H9 (cell line): ENCODE measurements around the gene SLC39A1. TPM values are rescaled to one million over a fixed set of nuclear protein-coding genes. Genes with fewer than 3 reads are reported as not detected.
A peak's percentile ranks its signal among the peaks of the same experiment; 100 is the strongest.

Source experiments
- DNase-seq: peaks from one replicate; pipeline ENCODE4 v3.0.0-alpha.2; 2017
- H2AFZ ChIP-seq: one replicate; pipeline ENCODE4 v1.6.1; 2013; ENCODE audit warnings: mild to moderate bottlenecking, low read length, control low read depth, moderate library complexity
- H2AK5ac ChIP-seq: 2 replicates; pipeline ENCODE4 v1.6.1; 2013; ENCODE audit warnings: low read length, control low read depth, mixed read lengths; ENCODE audit not compliant: insufficient read length
- H2BK120ac ChIP-seq: one replicate; pipeline ENCODE4 v1.6.1; 2013; ENCODE audit warnings: low read depth, mild to moderate bottlenecking, low read length, control low read depth, inconsistent platforms; ENCODE audit not compliant: poor library complexity, severe bottlenecking
- H2BK12ac ChIP-seq: 2 replicates; pipeline ENCODE4 v1.6.1; 2013; ENCODE audit warnings: low read length, control low read depth, mixed read lengths, low read depth; ENCODE audit not compliant: insufficient read length
- H2BK15ac ChIP-seq: 2 replicates; pipeline ENCODE4 v1.6.1; 2013; ENCODE audit warnings: low read depth, low read length, control low read depth
- H2BK20ac ChIP-seq: one replicate; pipeline ENCODE4 v1.6.1; 2013; ENCODE audit warnings: low read depth, mild to moderate bottlenecking, low read length, control low read depth, inconsistent platforms; ENCODE audit not compliant: poor library complexity, severe bottlenecking
- H2BK5ac ChIP-seq: 2 replicates; pipeline ENCODE4 v1.6.1; 2013; ENCODE audit warnings: low read length, control low read depth, mixed read lengths; ENCODE audit not compliant: insufficient read length
- H3K14ac ChIP-seq: 2 replicates; pipeline ENCODE4 v1.6.1; 2013; ENCODE audit warnings: low read length, control low read depth; ENCODE audit not compliant: insufficient read depth
- H3K18ac ChIP-seq: 2 replicates; pipeline ENCODE4 v1.6.1; 2013; ENCODE audit warnings: low read depth, mild to moderate bottlenecking, mixed read lengths, low read length, control low read depth; ENCODE audit not compliant: insufficient read length
- H3K23ac ChIP-seq: 2 replicates; pipeline ENCODE4 v1.6.1; 2013; ENCODE audit warnings: low read length, control low read depth, mixed read lengths, low read depth; ENCODE audit not compliant: insufficient read length
- H3K23me2 ChIP-seq: 2 replicates; pipeline ENCODE4 v1.6.1; 2013; ENCODE audit warnings: low read depth, mild to moderate bottlenecking, mixed read lengths, low read length, control low read depth; ENCODE audit not compliant: insufficient read length, poor library complexity, severe bottlenecking
- H3K27ac ChIP-seq: 2 replicates; pipeline ENCODE4 v1.5.1; 2013; ENCODE audit warnings: low read length, control low read depth, mixed read lengths, low read depth; ENCODE audit not compliant: insufficient read length
- H3K27me3 ChIP-seq: 2 replicates; pipeline ENCODE4 v1.6.1; 2013; ENCODE audit warnings: low read length, control low read depth, inconsistent platforms; ENCODE audit not compliant: insufficient read depth
- H3K4ac ChIP-seq: 2 replicates; pipeline ENCODE4 v1.6.1; 2013; ENCODE audit warnings: low read depth, mild to moderate bottlenecking, control low read depth, inconsistent platforms, low read length, moderate library complexity
- H3K4me1 ChIP-seq: 2 replicates; pipeline ENCODE4 v1.6.1; 2013; ENCODE audit warnings: low read length, control low read depth, inconsistent platforms; ENCODE audit not compliant: insufficient read depth
- H3K4me2 ChIP-seq: 2 replicates; pipeline ENCODE4 v1.6.1; 2013; ENCODE audit warnings: low read length, control low read depth, mixed read lengths; ENCODE audit not compliant: insufficient read length, insufficient read depth
- H3K56ac ChIP-seq: 2 replicates; pipeline ENCODE4 v1.6.1; 2013; ENCODE audit warnings: low read depth, mild to moderate bottlenecking, mixed read lengths, low read length, control low read depth; ENCODE audit not compliant: insufficient read length
- H3K79me1 ChIP-seq: 2 replicates; pipeline ENCODE4 v1.6.1; 2013; ENCODE audit warnings: low read depth, mild to moderate bottlenecking, moderate library complexity, low read length, control low read depth, inconsistent platforms; ENCODE audit not compliant: insufficient read depth, poor library complexity, severe bottlenecking
- H3K79me2 ChIP-seq: 2 replicates; pipeline ENCODE4 v1.6.1; 2013; ENCODE audit warnings: low read length, control low read depth, inconsistent platforms; ENCODE audit not compliant: insufficient read depth
- H3K9ac ChIP-seq: 2 replicates; pipeline ENCODE4 v1.6.1; 2013; ENCODE audit warnings: low read length, control low read depth, mixed read lengths; ENCODE audit not compliant: insufficient read length; ENCODE audit errors: extremely low read depth
- H3K9me3 ChIP-seq: one replicate; pipeline ENCODE4 v1.6.1; 2013; ENCODE audit warnings: low read depth, low read length, inconsistent platforms; ENCODE audit not compliant: control insufficient read depth
- H3T11ph ChIP-seq: one replicate; pipeline ENCODE4 v1.6.1; 2013; ENCODE audit warnings: mild to moderate bottlenecking, low read length, control low read depth, inconsistent platforms
- H4K20me1 ChIP-seq: one replicate; pipeline ENCODE4 v1.6.1; 2013; ENCODE audit not compliant: control insufficient read depth, insufficient read length, insufficient read depth
- H4K5ac ChIP-seq: 2 replicates; pipeline ENCODE4 v1.6.1; 2013; ENCODE audit warnings: low read depth, mild to moderate bottlenecking, mixed read lengths, low read length, control low read depth; ENCODE audit not compliant: insufficient read length
- H4K8ac ChIP-seq: replicated peaks from 2 replicates; pipeline ENCODE4 v1.6.1; 2013; ENCODE audit warnings: low read length, control low read depth, mixed read lengths, low read depth; ENCODE audit not compliant: insufficient read length
- H4K91ac ChIP-seq: 2 replicates; pipeline ENCODE4 v1.6.1; 2013; ENCODE audit warnings: low read depth, mild to moderate bottlenecking, moderate library complexity, mixed read lengths, low read length, control low read depth; ENCODE audit not compliant: insufficient read length
- H3K27ac Mint-ChIP-seq, 3 experiments: 2 replicates in 2 of 3; 3 replicates in 1 of 3; pipeline ENCODE4 v1.8.0; 2020 to 2021; ENCODE audit warnings: mixed read lengths in 3 of 3, mild to moderate bottlenecking in 1 of 3, moderate library complexity in 1 of 3
- H3K27me3 Mint-ChIP-seq: 2 replicates; pipeline ENCODE4 v1.8.0; 2021; ENCODE audit warnings: low read depth, mild to moderate bottlenecking, moderate library complexity, mixed read lengths
- H3K36me3 Mint-ChIP-seq, 3 experiments: 2 replicates in 2 of 3; 3 replicates in 1 of 3; pipeline ENCODE4 v1.8.0; 2020 to 2021; ENCODE audit warnings: low read depth in 3 of 3, mixed read lengths in 3 of 3; ENCODE audit not compliant: insufficient read depth in 1 of 3
- H3K4me1 Mint-ChIP-seq, 2 experiments: 2 replicates each; pipeline ENCODE4 v1.8.0; 2020; ENCODE audit warnings: mixed read lengths in 2 of 2
- H3K4me3 Mint-ChIP-seq, 2 experiments: 2 replicates in 1 of 2; 3 replicates in 1 of 2; pipeline ENCODE4 v1.8.0; 2020 to 2021; ENCODE audit warnings: mild to moderate bottlenecking in 2 of 2, mixed read lengths in 2 of 2, moderate library complexity in 1 of 2
- H3K9me3 Mint-ChIP-seq, 2 experiments: 2 replicates in 1 of 2; 3 replicates in 1 of 2; pipeline ENCODE4 v1.8.0; 2020; ENCODE audit warnings: mild to moderate bottlenecking in 2 of 2, mixed read lengths in 2 of 2, moderate library complexity in 1 of 2
- CTCF ChIP-seq: fragments of 200-600 bp; sonication (generic); conservative IDR thresholded peaks from 3 replicates; pipeline ENCODE4 v1.8.0; 2021; ENCODE audit warnings: antibody characterized with exemption, mild to moderate bottlenecking
- WGBS: extraction: QIAGEN DNeasy Blood & Tissue Kit; methylation state at CpG from one replicate; pipeline ENCODE4 v1.1.7; 2013; ENCODE audit warnings: missing lambda C conversion rate, low lambda C conversion rate, mixed read lengths; ENCODE audit not compliant: insufficient read length; ENCODE audit errors: extremely low coverage; 5-methylcytosine and 5-hydroxymethylcytosine counted together
- total RNA-seq: library from RNA; stranded (reverse); gene quantifications from 2 replicates; pipeline ENCODE4 v1.2.1, GENCODE V29; 2021

Gene SLC39A1
- total RNA-seq, 1 experiment from 2014 or later, result 161 TPM

- no peak overlapping the region for H3K18ac ChIP-seq
- H3K27me3 Mint-ChIP-seq, result peaks cover 2% of the 10 kb centered on the region; the same call in 1 of the 2 replicates
- H3K79me2 ChIP-seq, result peaks cover 3% of the 10 kb centered on the region; the same call in 1 of the 2 replicates
- no peak for TF ChIP-seq CTCF
- H3K4me3 Mint-ChIP-seq, result peak overlapping the region; percentile 96 to 97
- no peaks in the 10 kb centered on the region for H3K4me1 ChIP-seq
- no peak overlapping the region for H3K56ac ChIP-seq
- no peak overlapping the region for H4K91ac ChIP-seq
- no peak overlapping the region for H2BK12ac ChIP-seq
- peaks cover 38 to 51% (median 49%) of the 10 kb centered on the region in 3 experiments for H3K36me3 Mint-ChIP-seq
- no peak overlapping the region for H2AK5ac ChIP-seq
- no peak for DNase-seq
- peak overlapping the region; percentile 99 to 100 (median 99); a peak in 6 of 7 replicates for H3K27ac Mint-ChIP-seq
- peak overlapping the region; percentile 91 for H3K4me2 ChIP-seq
- H3K9me3 ChIP-seq, result no peaks in the 10 kb centered on the region
- H3K9ac ChIP-seq, result peak overlapping the region; percentile 61
- H3K27me3 ChIP-seq, result no peaks in the 10 kb centered on the region
- H4K20me1 ChIP-seq, result no peaks in the 10 kb centered on the region
- peaks cover 4% of the 10 kb centered on the region for H3K79me1 ChIP-seq
- WGBS, result no CpG with 5 or more reads among the region's 2 CpGs
- peaks cover 0 to 3% of the 10 kb centered on the region in 2 experiments; a peak in 3 of 5 replicates for H3K9me3 Mint-ChIP-seq
- H2AFZ ChIP-seq, result no peak overlapping the region
- H3T11ph ChIP-seq, result no peak overlapping the region
- H3K27ac ChIP-seq, result peak overlapping the region; percentile 82
- H4K5ac ChIP-seq, result no peak overlapping the region
- H2BK20ac ChIP-seq, result no peak overlapping the region
- H2BK15ac ChIP-seq, result no peak overlapping the region
- H4K8ac ChIP-seq, result no peak overlapping the region
- no peak overlapping the region for H3K14ac ChIP-seq
- H2BK5ac ChIP-seq, result no peak overlapping the region
- H3K23ac ChIP-seq, result no peak overlapping the region
- H3K4me1 Mint-ChIP-seq, result peaks cover 15 to 18% of the 10 kb centered on the region in 2 experiments
- no peak overlapping the region for H2BK120ac ChIP-seq
- H3K4ac ChIP-seq, result no peak overlapping the region
- no peaks in the 10 kb centered on the region for H3K23me2 ChIP-seq
Observed at GRCh38 chr1:153991806-153992205, 28.5 kb upstream of the SLC39A1 start.
